HG03103 (cell line): ENCODE results near the gene ALK.

Experiments
- ATAC-seq: cut with Tn5 transposase; IDR thresholded peaks from one replicate; pipeline ENCODE4 v1.9.1; 2021; ENCODE audit warnings: low read depth; ENCODE audit not compliant: unreplicated experiment

Gene ALK

GRCh38 chr2:29394981-29395350 is 526.4 kb downstream of the ALK start:
- ATAC-seq = no peak

GRCh38 chr2:29394311-29394980 is 526.9 kb downstream of the ALK start:
- no peak for ATAC-seq

GRCh38 chr2:29393676-29394075 is 527.7 kb downstream of the ALK start:
- no peak for ATAC-seq

- ATAC-seq = no peak
Measured at GRCh38 chr2:29392774-29393173, 528.6 kb downstream of the ALK start.

- no peak for ATAC-seq
Measured at GRCh38 chr2:29390136-29390535, 531.2 kb downstream of the ALK start.

- no peak for ATAC-seq
Measured at GRCh38 chr2:29389686-29390085, 531.7 kb downstream of the ALK start.

GRCh38 chr2:29388071-29388470 is 533.3 kb downstream of the ALK start:
- ATAC-seq = no peak

GRCh38 chr2:29382486-29382885 is 538.9 kb downstream of the ALK start:
- ATAC-seq = no peak

GRCh38 chr2:29377788-29378187 is 543.6 kb downstream of the ALK start:
- no peak for ATAC-seq

GRCh38 chr2:29376541-29376940 is 544.8 kb downstream of the ALK start:
- no peak for ATAC-seq

- ATAC-seq = no peak
Measured at GRCh38 chr2:29375843-29376242, 545.5 kb downstream of the ALK start.

- ATAC-seq = no peak
Measured at GRCh38 chr2:29374823-29375222, 546.6 kb downstream of the ALK start.

- ATAC-seq = no peak
Measured at GRCh38 chr2:29373870-29374269, 547.5 kb downstream of the ALK start.

GRCh38 chr2:29372185-29372584 is 549.2 kb downstream of the ALK start:
- ATAC-seq = no peak

- no peak for ATAC-seq
Measured at GRCh38 chr2:29370581-29371125, 550.7 kb downstream of the ALK start.

- no peak for ATAC-seq
Measured at GRCh38 chr2:29370173-29370572, 551.2 kb downstream of the ALK start.

- no peak for ATAC-seq
Measured at GRCh38 chr2:29368659-29369040, 552.7 kb downstream of the ALK start.

GRCh38 chr2:29367986-29368658 is 553.3 kb downstream of the ALK start:
- no peak for ATAC-seq

- no peak for ATAC-seq
Measured at GRCh38 chr2:29363111-29363510, 558.3 kb downstream of the ALK start.

GRCh38 chr2:29361231-29361630 is 560.2 kb downstream of the ALK start:
- ATAC-seq = no peak

- no peak for ATAC-seq
Measured at GRCh38 chr2:29360016-29360784, 561.2 kb downstream of the ALK start.
